GM10266 (cell line): ENCODE results near the gene RAP1A.

ENCODE experiments used
- DNase-seq: peaks from one replicate; pipeline ENCODE4 v3.0.0; 2012; ENCODE audit errors: extremely low spot score
- TF ChIP-seq, protein P1 (sequence below): IDR thresholded peaks from 2 replicates; pipeline ENCODE4 v1.5.1; 2012; ENCODE audit warnings: mild to moderate bottlenecking, low read depth; ENCODE audit not compliant: control insufficient read depth, insufficient read depth; ENCODE audit errors: missing control alignments

RAP1A gene

DNA sequence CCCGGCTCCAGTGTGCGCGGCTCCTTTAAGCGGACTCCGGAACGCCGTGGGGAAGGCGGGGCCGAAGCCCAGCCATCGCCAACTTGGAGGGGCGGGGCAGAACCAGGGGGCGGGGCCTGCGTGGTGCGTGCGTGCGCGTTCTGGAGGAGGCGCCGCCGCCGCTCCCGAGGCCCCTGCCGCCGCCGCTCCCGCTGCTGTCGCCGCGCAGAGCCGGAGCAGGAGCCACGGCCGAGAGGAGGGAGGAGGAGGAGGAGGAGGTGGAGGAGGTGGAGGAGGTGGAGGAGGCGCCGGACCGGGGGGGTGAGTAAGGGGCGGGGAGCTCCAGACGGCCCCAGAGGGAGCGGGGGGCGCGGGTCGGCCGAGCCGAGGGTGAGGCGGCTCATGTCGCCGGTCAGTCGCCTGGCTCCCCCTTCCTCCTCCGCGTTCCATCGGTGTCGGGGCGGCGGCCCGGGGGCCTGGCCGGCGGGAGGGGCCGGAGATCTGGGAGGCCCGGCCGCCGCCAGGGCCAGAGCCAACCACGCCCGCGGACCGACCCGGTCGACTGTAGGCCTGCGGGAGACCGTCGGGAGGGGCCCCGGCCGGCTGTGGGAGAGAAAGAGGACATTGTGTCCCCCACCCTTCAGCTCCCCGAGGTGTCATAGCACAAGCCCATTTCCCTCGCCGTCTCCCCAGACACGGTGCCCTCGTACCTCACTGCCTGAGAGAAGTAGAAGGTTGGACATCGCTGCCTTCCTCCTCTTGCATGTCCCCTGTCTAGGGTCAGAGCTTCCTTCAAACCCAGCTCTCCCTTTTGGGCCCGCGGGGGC is at the start of gene RAP1A:
Gene RAP1A, plus strand, starts transcription at position 155 of the 806 bp plus-strand sequence. CDS start 71,572 bp downstream, outside the sequence.
- DNase-seq: peak; percentile 95
- TF ChIP-seq, protein P1, sequence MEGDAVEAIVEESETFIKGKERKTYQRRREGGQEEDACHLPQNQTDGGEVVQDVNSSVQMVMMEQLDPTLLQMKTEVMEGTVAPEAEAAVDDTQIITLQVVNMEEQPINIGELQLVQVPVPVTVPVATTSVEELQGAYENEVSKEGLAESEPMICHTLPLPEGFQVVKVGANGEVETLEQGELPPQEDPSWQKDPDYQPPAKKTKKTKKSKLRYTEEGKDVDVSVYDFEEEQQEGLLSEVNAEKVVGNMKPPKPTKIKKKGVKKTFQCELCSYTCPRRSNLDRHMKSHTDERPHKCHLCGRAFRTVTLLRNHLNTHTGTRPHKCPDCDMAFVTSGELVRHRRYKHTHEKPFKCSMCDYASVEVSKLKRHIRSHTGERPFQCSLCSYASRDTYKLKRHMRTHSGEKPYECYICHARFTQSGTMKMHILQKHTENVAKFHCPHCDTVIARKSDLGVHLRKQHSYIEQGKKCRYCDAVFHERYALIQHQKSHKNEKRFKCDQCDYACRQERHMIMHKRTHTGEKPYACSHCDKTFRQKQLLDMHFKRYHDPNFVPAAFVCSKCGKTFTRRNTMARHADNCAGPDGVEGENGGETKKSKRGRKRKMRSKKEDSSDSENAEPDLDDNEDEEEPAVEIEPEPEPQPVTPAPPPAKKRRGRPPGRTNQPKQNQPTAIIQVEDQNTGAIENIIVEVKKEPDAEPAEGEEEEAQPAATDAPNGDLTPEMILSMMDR: no peak

DNA sequence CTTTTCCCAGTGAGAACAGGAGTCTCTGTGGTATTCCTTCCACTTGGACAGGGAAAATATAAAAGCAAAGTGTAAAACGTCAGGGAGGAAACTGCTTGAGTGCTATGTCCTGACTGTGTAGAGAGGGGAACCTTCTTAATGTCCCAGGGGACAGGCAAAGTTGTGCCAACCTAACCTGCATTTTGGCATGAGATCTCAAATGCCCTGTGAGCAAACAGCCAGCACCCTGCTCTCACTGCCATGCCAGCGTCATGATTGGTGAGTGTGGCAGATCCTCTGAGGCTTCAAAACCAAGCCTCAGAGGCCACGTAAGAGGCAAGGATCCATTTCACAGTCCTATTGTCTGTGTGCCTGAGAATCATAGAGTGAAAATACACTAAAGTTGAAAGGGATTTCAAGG is 49.7 kb upstream of the RAP1A start:
- TF ChIP-seq, protein P1: no peak
- DNase-seq: no peak

DNA sequence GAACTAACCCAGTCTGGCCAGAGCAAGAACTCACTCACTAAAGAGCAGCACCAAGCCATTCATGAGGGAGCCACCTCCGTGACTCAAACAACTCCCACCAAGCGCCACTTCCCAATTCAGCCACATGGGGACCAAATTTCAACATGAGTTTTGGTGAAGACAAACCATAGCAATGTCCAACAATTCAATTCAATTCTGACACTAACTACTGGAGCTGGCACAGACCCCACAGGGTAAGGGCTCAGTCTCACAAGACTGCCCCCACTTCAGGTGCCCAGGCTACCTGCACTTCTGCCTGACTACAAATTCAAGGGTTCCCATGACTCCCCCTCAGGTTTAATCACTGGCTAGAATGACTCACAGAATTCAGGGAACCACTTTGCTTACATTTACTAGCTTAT is 48.8 kb upstream of the RAP1A start:
- no peak for DNase-seq
- TF ChIP-seq, protein P1: peak; percentile 21

DNA sequence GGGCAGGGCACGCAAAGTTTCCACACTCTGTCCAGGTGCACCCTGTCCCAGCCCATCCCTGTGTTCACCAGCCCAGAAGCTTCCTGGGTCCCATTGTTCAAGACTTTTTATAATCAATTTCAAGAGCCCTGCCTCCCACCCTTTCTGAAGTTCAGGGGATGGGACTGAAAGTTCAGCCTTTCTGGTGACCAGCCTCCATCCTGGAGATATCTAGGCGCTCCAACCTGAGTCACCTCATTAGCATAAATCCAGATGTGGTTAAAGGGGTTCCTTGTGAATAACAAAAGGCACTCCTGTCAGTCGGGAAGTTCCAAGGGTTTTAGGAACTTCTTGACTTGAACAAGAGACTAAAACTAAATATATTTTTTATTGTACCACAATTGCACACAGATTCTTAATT is 48.4 kb upstream of the RAP1A start:
- TF ChIP-seq, protein P1: no peak
- DNase-seq: no peak

DNA sequence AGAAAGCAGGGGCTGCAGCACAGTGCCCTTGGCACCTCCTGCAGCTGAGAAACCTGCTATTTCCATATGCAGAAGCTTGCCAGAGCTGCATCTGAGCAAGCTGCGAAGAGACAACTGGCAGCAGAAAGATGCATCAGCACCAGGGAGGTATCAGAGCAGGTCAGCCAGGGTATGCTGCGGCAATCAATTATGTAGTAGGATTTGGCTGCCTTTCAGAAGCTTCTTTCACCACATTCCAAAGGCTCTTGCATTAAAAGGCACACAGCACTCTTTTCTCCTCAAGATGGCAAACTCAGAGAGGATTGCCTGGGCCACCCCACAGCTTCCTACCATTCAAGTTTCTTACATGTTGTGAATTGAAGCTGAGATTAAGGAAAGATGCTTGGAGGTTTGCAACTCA is 47.6 kb upstream of the RAP1A start:
- TF ChIP-seq, protein P1: no peak
- DNase-seq: no peak

DNA sequence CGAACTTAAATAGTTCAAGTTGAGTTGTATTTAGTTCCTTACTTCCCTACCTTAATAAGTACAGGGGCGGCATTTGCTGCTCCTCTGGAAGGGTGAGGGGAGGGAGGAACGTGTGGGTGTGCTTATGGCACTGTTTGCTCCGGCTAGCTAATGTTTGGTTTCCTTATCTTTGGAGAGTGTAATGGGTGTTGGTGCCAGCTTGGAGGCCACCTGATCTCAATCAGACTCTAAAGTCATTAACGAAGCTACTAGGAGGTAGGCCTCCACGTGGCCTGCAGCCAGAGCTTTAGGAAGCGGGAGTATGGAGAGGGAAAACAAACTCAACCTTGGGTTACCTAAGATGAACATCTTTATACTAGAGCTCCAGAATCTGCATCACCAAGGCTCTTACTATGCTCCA is 43.0 kb upstream of the RAP1A start:
- DNase-seq: no peak
- TF ChIP-seq, protein P1: no peak

DNA sequence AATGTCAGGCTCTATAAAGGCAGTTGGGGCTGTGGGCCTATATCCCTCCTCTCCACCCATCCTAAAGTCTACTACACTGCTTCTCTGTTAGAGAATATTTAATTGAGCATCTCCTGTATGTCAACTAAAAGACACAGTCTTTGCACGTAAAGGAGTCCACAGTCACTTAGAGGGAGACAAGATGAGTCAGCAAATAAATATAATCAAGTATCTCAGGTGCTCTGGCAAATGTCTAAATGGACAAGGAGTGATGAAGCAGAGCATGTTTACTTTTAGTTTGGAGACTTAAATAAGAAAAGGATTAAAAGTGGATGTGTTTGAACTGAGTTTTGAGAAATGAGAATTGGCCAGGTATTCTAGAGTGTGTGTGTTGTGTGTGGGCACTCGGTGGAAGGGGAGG is 41.8 kb upstream of the RAP1A start:
- TF ChIP-seq, protein P1: no peak
- no peak for DNase-seq
